ENCODE measurements around the gene C17orf67. TPM values are rescaled to one million over a fixed set of nuclear protein-coding genes. Genes with fewer than 3 reads are reported as not detected.

C17orf67 gene
- total and polyA plus RNA-seq, 2 experiments from 2014 or later = 1.0 to 3.7 TPM

GRCh38 chr17:56786989-56787482, 46.7 kb downstream of the C17orf67 start (continued):
- TF ChIP-seq ZNF462 (CRISPR knock-in tag; IDR thresholded peaks at IDR 0.05) = no peak

GRCh38 chr17:56785997-56786680, 47.6 kb downstream of the C17orf67 start:
- no peak overlapping the region for H3K4me2 ChIP-seq
- no peak overlapping the region for H3K4me3 Mint-ChIP-seq
- ATAC-seq = no peak

GRCh38 chr17:56785405-56785804, 48.3 kb downstream of the C17orf67 start:
- H2AFZ ChIP-seq = no peak overlapping the region
- no peaks in the 10 kb centered on the region for H3F3A ChIP-seq (replicated peaks; ENCODE audit: low read depth)
- H3K4me3 ChIP-seq = no peak overlapping the region
- Mint-ChIP-seq H3K4me1 (peaks cover 4% of the 10 kb centered on the region), H3K27me3 (ENCODE audit: insufficient read depth, low read depth, poor library complexity) (peaks cover 10% of the 10 kb centered on the region), H3K4me3 (no peak overlapping the region), H3K9me3 (no peaks in the 10 kb centered on the region), H3K36me3 (ENCODE audit: low read depth) (no peaks in the 10 kb centered on the region), H3K27ac (no peak overlapping the region)
- H4K20me1 ChIP-seq (replicated peaks; ENCODE audit: insufficient read depth) = no peaks in the 10 kb centered on the region; the same call in 1 of the 2 replicates
- H3K36me3 ChIP-seq (ENCODE audit: insufficient read depth) = no peaks in the 10 kb centered on the region
- DNase-seq (ENCODE audit: low spot score) (no peak), ATAC-seq (no peak)
- no peak overlapping the region for H3K4me2 ChIP-seq
- no peak overlapping the region for H3K27ac ChIP-seq (ENCODE audit: low read depth)
- peaks cover 6% of the 10 kb centered on the region for H3K4me1 ChIP-seq (ENCODE audit: insufficient read depth)
- no peaks in the 10 kb centered on the region for H3K9me2 ChIP-seq (ENCODE audit: insufficient read depth)
- peaks cover 7% of the 10 kb centered on the region for H3K27me3 ChIP-seq (ENCODE audit: insufficient read depth)
- H3K79me2 ChIP-seq (replicated peaks; ENCODE audit: insufficient read depth) = no peaks in the 10 kb centered on the region
- TF ChIP-seq ETS1 (IDR thresholded peaks at IDR 0.05) (no peak), ZNF114 (CRISPR knock-in tag; IDR thresholded peaks at IDR 0.05) (no peak), CREB1 (CRISPR knock-in tag; IDR thresholded peaks at IDR 0.05; ENCODE audit: low read depth) (no peak), EZH2phosphoT487 (IDR thresholded peaks at IDR 0.05; ENCODE audit: unreplicated experiment) (no peak), JUNB (IDR thresholded peaks at IDR 0.05; ENCODE audit: unreplicated experiment) (no peak), REST (IDR thresholded peaks at IDR 0.05; ENCODE audit: unreplicated experiment) (no peak)

More at GRCh38 chr17:56785997-56786680, 47.6 kb downstream of the C17orf67 start:
- Histone ChIP-seq H3K9me2 (ENCODE audit: insufficient read depth) (no peaks in the 10 kb centered on the region), H3K79me2 (replicated peaks; ENCODE audit: insufficient read depth) (no peaks in the 10 kb centered on the region), H3K4me3 (no peak overlapping the region), H3K27me3 (ENCODE audit: insufficient read depth) (no peaks in the 10 kb centered on the region), H3K4me1 (ENCODE audit: insufficient read depth) (peaks cover 6% of the 10 kb centered on the region), H2AFZ (no peak overlapping the region), H4K20me1 (replicated peaks; ENCODE audit: insufficient read depth) (no peaks in the 10 kb centered on the region), H3F3A (replicated peaks; ENCODE audit: low read depth) (no peaks in the 10 kb centered on the region), H3K36me3 (ENCODE audit: insufficient read depth) (no peaks in the 10 kb centered on the region), H3K27ac (ENCODE audit: low read depth) (no peak overlapping the region)
- Mint-ChIP-seq H3K27ac (no peak overlapping the region), H3K4me1 (peaks cover 4% of the 10 kb centered on the region), H3K27me3 (ENCODE audit: insufficient read depth, low read depth, poor library complexity) (peaks cover 5% of the 10 kb centered on the region), H3K9me3 (no peaks in the 10 kb centered on the region), H3K36me3 (ENCODE audit: low read depth) (no peaks in the 10 kb centered on the region)
- TF ChIP-seq ZNF114 (CRISPR knock-in tag; IDR thresholded peaks at IDR 0.05) (no peak), STAT1 (IDR thresholded peaks at IDR 0.05; ENCODE audit: unreplicated experiment) (no peak)
- no peak for DNase-seq (ENCODE audit: low spot score)

Measured in GM23338 (cell line).